ENCODE measurements around the gene CPE.
"Not testable (repeated sequence)": the region's sequence is repeated elsewhere in the genome, so short reads cannot be mapped to it uniquely, and the experiment has no call there.

The CPE gene

DNA sequence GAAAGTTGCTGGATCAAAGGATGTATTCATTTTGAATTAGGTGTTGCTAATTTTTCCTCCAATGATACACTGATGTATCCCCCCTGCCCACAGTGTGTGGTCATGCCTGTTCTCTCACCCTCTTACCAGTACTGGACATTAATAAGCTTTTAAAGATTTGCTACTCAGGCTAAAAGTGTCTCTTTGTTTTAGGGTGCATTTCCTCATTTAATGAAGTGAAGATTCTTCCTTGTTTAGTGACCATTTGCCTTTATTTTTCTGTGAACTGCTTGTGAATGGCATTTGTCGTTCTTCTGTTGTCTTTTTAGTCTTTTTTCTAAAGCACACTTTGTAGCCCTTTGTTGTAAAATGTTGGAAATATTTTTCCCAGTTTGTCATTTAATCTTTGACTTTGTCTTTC lies 46.3 kb upstream of the CPE start:
- TF ChIP-seq, protein P1, sequence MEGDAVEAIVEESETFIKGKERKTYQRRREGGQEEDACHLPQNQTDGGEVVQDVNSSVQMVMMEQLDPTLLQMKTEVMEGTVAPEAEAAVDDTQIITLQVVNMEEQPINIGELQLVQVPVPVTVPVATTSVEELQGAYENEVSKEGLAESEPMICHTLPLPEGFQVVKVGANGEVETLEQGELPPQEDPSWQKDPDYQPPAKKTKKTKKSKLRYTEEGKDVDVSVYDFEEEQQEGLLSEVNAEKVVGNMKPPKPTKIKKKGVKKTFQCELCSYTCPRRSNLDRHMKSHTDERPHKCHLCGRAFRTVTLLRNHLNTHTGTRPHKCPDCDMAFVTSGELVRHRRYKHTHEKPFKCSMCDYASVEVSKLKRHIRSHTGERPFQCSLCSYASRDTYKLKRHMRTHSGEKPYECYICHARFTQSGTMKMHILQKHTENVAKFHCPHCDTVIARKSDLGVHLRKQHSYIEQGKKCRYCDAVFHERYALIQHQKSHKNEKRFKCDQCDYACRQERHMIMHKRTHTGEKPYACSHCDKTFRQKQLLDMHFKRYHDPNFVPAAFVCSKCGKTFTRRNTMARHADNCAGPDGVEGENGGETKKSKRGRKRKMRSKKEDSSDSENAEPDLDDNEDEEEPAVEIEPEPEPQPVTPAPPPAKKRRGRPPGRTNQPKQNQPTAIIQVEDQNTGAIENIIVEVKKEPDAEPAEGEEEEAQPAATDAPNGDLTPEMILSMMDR (IDR thresholded peaks at IDR 0.05) = no peak
- H3K27me3 Mint-ChIP-seq (ENCODE audit: low read depth, poor library complexity) = peaks cover 3% of the 10 kb centered on the region
- peak overlapping the region; percentile 72 for H3K27ac Mint-ChIP-seq
- H3K4me3 Mint-ChIP-seq = no peak overlapping the region
- peaks cover 52% of the 10 kb centered on the region for H3K4me1 Mint-ChIP-seq
- no peaks in the 10 kb centered on the region for H3K9me3 Mint-ChIP-seq
- DNase-seq = no peak
- H3K36me3 Mint-ChIP-seq (ENCODE audit: low read depth) = peaks cover 36% of the 10 kb centered on the region

DNA sequence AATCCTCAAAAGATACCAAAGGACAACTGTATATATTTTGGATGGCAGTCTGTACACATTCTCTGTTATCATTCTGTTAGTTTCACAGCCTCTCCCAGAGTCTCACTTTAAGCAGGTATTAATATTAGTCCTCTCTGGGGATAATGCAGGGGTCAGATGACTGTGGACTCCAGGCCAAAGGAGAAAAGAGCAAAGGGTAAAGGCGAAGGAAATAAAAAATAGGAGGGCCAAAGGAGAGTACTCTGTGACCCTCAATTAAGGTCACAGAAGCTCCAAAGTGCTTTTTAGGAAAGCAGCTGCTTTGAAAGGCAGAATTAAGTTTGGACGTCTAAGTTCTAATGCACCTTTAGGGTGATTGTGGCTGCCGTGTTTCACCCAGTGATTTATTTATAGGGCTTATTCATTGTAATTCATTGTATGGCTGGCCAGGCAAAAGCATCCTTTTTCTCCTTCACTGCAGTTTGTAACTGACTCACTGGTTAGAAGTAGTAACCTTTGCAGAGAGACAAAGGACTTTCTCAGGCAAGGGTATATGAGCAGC lies 43.6 kb upstream of the CPE start:
- peak overlapping the region; percentile 91 for H3K27ac Mint-ChIP-seq

DNA sequence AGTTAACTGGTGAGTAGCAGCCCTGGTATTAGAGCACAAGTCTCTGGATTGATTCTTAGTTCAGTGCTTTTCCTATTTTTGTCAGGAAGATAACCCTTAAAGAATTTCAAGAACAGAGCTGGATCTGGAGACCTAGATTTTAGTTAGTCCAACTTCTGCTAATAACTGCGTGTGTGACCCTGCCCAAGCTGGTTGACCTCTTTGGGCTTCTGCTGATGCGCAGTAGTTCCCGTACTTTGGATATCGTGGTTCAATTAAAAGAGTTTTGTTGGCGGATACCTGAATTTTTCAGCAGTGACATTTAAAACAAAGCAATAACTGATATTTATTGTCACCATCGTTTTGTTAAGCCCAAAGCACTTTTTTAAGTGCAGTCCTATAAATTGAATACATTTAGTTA lies 42.1 kb upstream of the CPE start:
- DNase-seq = no peak
- TF ChIP-seq, protein P1 (IDR thresholded peaks at IDR 0.05) = no peak
- Mint-ChIP-seq H3K36me3 (ENCODE audit: low read depth) (peaks cover 57% of the 10 kb centered on the region), H3K27me3 (ENCODE audit: low read depth, poor library complexity) (peaks cover 3% of the 10 kb centered on the region), H3K27ac (peak overlapping the region; percentile 80), H3K4me3 (no peak overlapping the region), H3K9me3 (no peaks in the 10 kb centered on the region), H3K4me1 (peaks cover 37% of the 10 kb centered on the region)

More for the DNA sequence above, 43.6 kb upstream of the CPE start:
- Mint-ChIP-seq H3K36me3 (ENCODE audit: low read depth) (peaks cover 54% of the 10 kb centered on the region), H3K4me3 (peak overlapping the region; percentile 70), H3K27me3 (ENCODE audit: low read depth, poor library complexity) (peaks cover 3% of the 10 kb centered on the region), H3K9me3 (no peaks in the 10 kb centered on the region), H3K4me1 (peaks cover 52% of the 10 kb centered on the region)
- no peak for DNase-seq
- TF ChIP-seq, protein P1 (IDR thresholded peaks at IDR 0.05) = no peak

DNA sequence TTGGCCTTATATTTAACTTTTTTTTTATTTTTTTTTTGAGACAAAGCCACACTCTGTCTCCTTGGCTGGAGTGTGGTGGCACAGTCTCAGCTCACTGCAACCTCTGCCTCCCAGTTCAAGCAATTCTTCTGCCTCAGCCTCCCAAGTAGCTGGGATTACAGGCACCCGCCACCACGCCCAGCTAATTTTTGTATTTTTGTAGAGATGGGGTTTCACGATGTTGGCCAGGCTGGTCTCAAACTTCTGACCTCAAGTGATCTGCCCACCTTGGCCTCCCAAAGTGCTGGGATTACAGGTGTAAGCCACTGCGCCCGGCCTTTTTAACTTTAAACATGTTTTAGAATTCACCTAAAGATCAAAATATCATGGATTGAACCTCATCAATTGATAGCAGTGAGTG lies 36.5 kb upstream of the CPE start:
- not testable (repeated sequence) for H3K27me3 Mint-ChIP-seq (ENCODE audit: low read depth, poor library complexity); H3K4me3 Mint-ChIP-seq; H3K4me1 Mint-ChIP-seq; DNase-seq; H3K9me3 Mint-ChIP-seq
- H3K27ac Mint-ChIP-seq = peak overlapping the region; percentile 51
- H3K36me3 Mint-ChIP-seq (ENCODE audit: low read depth) = peaks cover 41% of the 10 kb centered on the region

DNA sequence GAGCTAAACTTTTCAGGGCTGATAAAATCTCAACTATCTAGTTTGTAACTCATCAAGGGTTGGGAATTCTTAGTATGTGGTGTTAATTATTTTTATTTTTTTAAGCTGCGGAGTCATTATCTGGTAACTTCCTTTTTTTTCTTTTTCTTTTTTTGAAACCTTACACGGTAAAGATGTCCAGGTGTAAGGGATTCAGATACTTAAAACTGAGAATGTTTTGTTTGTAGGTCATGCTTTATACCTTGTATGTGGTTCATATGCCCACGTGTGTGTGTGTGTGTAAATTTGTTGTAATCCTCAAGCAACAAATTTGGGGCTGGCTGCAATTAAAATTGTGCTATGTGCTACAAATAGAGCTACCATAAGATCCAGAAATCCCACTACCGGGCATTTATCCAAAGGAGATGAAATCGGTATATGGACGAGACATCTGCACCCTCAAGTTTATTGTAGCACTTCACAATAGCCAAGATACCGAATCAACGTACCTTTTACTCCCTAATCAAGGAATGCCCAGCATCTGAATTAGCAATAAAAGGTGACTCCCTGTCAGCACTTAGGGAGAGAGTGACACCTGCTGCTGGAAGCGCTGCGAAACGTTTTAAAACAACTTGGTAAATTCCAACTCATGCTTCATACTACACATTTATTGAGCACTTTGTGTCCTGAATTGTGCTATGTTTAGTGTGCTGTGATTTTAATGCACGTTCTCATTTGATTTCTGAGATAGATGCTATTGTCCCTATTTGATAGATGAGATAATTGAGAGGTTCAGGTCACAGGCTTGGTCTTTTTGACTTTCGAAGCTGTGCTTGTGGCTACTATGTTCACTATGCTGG lies 35.2 kb upstream of the CPE start:
- DNase-seq = no peak
- TF ChIP-seq, protein P1 (IDR thresholded peaks at IDR 0.05) = no peak
- peaks cover 13% of the 10 kb centered on the region for H3K27me3 Mint-ChIP-seq (ENCODE audit: low read depth, poor library complexity)
- no peak overlapping the region for H3K4me3 Mint-ChIP-seq
- H3K36me3 Mint-ChIP-seq (ENCODE audit: low read depth) = peaks cover 32% of the 10 kb centered on the region
- H3K27ac Mint-ChIP-seq = peak overlapping the region; percentile 51
- H3K9me3 Mint-ChIP-seq = no peaks in the 10 kb centered on the region
- no peaks in the 10 kb centered on the region for H3K4me1 Mint-ChIP-seq

DNA sequence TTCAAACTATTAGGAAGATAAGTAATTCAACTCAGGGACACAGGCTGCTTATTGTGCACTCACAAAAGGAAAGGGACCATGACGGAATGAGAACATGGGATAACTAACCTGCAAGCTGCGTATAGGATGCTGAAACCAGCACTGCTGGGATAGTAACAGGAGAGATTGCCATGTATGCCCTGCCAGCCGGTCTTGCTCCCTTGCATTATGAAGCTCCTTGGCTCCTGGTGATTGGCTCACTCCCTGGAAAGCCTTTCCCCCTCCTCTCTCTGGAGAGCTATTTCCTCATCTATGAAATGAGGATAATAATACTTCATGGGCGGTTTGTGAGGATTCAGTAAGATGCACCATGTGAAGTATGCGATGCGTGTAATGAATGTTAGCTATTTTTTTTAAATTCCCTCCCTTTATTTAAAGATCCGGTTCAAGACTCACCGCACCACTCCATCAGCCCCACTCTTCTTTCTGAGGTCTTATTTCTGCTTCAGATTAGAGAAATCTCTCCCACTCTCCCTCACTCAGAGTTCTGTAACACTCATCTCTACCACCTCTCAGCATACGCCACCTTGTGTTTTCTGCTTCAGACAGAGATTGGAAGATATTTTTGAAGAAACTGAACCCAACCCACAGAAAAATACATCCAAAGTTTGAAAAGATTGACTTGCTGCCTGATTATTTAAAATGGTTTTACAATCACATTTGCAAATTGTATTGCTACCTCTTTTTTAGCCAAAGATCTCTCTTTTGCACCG lies 33.0 kb upstream of the CPE start:
- peaks cover 14% of the 10 kb centered on the region for H3K27me3 Mint-ChIP-seq (ENCODE audit: low read depth, poor library complexity)
- H3K27ac Mint-ChIP-seq = peak overlapping the region; percentile 27
- H3K4me1 Mint-ChIP-seq = no peaks in the 10 kb centered on the region
- peaks cover 15% of the 10 kb centered on the region for H3K36me3 Mint-ChIP-seq (ENCODE audit: low read depth)
- TF ChIP-seq, protein P1 (IDR thresholded peaks at IDR 0.05) = no peak
- H3K4me3 Mint-ChIP-seq = no peak overlapping the region
- H3K9me3 Mint-ChIP-seq = peaks cover 4% of the 10 kb centered on the region
- no peak for DNase-seq
